Posterior vena cava (tissue), 2 donors: Measurements from ENCODE around the gene IL1R2. TPM values are rescaled to one million over a fixed set of nuclear protein-coding genes. Genes with fewer than 3 reads are reported as not detected.

Experiments
- DNase-seq: peaks from one replicate; pipeline ENCODE4 v3.0.0-alpha.2; 2020; ENCODE audit warnings: low spot score
- intact Hi-C, 2 donors: fragments of 100-400 bp; cut with DNase I; formaldehyde crosslinking; loops; one replicate each; pipeline versions ENCODE4 v1.14.1 to v1.14.2; 2022 to 2023
- total RNA-seq, 2 donors: library from RNA; stranded (reverse); fragmentation: NEBNext Ultra II Directional; extraction: Animal tissue kit (Norgen Biotek cat#: 25700); gene quantifications; one replicate each; pipeline ENCODE4 v1.2.1, GENCODE V29; 2021
- donor health status: DM: yes; HTN: yes; CAD: no.
- donor health status: DM: yes; HTN: yes; CAD: no.

IL1R2 gene
- total RNA-seq, 2 donors from 2014 or later, result 16.3 to 27.0 TPM

DNA sequence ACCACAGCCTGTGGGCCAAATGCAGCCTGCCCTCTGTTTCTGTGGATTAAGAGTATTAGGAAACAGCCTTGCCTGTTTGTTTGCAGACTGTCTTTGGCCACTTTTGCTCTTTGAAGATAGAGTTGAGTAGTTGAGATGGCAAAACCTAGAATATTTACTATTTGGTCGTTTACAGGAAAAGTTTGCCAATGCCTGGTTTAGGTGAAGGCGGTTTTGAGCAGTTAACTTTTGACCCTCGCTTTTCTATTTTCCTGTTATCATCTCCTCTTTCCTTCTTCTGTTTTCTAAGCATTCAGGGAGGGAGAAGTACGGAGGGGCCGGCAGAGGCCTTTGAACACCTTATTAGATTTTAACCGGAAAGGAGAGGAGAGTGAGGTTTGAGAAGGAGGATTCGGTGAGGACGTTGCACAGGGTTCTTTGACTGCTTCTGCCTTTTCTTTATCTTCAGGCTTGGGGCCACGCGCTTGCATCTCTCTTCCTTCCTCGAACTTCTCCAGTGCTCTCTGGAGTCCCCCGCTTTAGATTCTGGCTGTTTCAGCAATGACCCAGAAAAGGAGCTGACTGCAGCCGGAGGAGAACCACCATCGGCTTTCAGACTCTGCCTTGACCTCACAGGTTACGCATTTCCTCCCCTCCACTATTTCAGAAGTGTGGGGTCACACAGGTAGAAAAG lies 39.2 kb downstream of the IL1R2 start:
- DNase-seq, result no peak
- intact Hi-C loops, result loop anchor here in 1 of 2 donors (10.0 kb wide), 1 partner anchor 336 kb away; the partner anchor contains the start of gene MAP4K4

DNA sequence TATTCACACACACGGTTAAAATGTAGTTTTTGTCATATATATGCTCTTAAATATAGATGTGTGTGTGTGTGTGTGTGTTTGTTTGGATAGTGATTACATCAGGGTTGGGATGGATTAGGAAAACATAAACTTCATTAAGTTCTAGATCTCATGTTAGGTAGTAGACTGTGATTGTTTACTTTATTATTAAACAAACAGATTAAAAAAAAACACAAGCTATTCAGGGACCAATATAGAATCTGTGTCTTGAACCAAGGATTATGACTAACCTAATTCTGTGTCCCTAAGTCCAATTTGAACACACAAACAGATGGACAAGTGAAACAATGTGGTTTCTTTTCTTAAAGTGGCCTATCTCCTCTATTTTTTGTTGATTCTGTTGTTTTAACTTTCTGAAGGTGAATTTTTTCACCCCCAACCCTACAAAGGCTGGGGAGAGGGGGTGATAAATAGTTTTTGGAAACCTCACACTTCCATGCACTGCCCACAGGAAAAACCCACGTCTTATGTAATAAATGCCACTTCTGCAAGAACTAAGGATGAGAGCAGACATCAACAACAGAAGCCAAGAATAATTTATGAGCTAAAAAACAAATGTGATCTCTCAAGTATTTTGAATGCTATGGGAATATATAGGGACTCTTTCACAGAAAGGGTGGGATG lies 40.7 kb downstream of the IL1R2 start:
- no peak for DNase-seq
- intact Hi-C loops, result loop anchor here in 1 of 2 donors (10.0 kb wide), 1 partner anchor 338 kb away; the partner anchor contains the start of gene MAP4K4

DNA sequence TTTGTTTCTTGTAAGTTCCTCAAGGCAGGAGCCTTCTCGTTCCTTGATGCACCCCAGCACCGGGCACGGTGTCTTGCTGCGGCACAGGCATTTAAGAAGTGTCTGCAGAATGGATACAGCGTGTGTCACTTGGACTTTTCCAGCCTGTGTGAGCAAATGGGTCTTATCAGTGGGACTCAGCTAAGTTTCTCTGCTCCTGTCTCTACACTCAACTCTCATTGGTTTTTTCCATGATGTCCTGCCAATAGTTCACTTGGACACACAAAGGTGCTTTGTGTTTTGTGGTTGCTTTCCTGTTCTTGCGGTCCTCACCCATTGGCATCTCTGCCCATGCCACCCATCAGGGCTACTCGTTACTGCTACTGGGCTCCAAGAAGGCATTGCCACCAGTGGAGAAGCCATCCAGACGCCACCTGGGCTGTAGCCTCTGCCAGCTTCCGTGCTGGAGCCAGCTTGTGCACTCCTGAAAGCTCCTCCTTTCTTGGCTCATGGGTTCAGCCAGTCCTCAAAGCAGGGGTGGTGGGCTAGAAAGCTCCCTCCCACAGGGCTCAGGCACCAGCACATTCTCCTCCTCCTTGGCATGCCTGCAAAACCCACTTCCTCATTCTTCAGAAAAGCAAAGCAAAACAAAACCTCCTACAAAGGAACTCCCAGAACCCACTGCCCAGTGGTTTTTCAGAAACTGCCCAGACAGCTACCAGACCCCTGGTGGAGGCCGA lies 41.4 kb downstream of the IL1R2 start:
- intact Hi-C loops, result loop anchor here in 1 of 2 donors (10.0 kb wide), 1 partner anchor 338 kb away; the partner anchor contains the start of gene MAP4K4
- DNase-seq, result no peak

DNA sequence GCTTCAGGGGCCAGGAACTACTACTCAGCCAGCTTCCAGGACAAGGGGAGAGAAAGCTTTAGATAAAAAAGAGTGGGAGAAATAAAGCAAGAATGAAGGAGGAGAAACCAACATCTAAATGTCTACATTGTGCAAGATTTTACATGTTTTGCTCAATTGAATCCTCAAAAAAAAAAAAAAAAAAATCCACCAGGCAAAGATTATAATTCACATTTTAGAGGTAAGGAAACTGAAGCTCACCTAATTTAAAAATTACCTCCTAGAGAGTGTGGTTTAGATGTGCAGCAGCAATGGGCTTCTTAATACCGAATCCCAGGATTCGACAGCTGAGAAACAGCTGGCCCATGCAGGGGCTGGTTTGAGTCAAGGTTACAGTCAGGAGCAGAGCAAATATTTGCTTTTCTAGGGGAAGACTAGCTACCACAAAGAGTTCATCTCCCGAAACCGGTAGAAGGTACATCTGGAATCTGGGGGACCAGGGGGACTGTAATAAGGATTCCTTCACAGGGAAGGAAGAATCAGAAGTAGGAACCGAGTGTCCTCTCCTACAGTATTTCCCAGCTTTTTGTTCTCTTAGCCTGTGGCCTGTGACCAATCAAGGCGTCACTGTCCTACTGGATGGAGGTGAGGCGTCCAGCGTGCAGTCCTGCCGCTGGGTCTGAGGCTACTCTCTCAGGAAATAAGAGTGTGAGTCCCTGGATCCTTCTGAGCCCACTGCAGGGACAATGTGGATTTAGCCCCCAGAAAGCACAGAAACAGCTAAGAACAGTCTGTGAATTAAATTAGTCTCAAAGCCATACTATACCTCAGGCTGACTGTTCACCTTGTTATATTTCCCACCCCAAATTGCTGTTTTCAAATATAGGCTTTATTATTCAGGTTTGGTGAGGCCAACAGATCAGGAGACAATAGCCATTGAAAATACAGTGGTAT lies 42.3 kb downstream of the IL1R2 start:
- no peak for DNase-seq

DNA sequence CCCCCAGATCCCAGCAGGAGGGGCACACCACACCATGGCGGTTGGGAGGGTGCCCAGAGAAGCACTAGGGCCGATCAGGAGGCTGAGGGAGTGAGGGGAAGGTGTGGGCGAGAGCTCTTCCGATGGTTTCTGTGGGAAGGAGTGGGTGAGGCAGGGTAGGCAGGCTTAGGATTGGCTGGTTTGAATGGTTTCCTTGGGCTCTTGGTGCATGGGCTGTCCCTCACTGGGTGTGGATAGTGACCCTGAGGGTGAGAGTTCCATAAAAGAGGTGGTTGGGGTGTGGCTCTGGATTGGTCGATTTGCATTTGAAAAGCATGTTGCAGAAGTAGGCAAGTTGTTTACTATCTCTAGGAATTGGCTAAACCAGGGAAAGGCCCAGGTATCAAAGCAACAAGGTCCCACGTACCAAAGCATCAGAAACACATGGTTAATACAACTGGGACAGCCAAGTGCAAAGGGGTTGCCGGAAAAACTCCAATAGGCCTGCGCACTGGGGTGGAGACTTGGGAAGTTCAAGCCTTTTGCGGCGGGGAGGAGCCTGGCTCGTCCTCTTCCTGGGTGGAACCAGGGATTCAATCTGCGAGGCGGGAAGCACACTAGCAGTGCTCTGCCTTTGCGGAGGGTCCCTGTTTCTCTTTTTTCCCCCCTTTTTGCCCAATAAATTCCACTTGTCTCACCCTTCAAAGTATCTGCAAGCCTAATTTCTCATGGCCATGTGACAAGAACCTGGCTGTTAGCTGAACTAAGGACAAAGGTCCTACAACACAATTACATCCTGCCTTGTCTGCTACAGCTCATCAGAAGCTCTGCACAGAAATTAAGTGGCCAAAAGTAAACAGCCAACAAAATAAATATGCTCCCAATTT lies 43.2 kb downstream of the IL1R2 start:
- intact Hi-C loops, result loop anchor here in 1 of 2 donors (10.0 kb wide), 1 partner anchor 340 kb away; the partner anchor contains the start of gene MAP4K4
- no peak for DNase-seq

More for the DNA sequence above, 42.3 kb downstream of the IL1R2 start:
- intact Hi-C loops, result loop anchor here in 1 of 2 donors (10.0 kb wide), 1 partner anchor 339 kb away; the partner anchor contains the start of gene MAP4K4

DNA sequence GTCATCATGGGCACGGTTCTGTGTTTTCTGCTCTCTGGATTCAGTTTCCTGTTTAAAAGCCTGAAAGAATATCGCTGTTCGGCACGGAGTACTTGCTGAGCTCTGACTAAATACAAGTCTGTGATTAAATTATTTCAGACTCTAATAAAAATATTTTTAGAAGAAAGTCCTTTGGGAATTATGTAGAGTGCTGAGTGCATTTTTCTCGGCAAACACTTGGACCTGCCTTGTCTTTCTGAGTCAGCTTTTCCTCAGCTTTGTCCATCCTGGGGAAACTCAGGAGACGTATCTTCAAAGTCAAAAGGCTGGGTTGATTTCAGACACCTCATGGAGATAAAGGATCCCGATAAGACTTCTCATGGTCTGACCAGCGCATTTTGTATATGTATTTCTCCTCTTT lies 45.9 kb downstream of the IL1R2 start:
- intact Hi-C loops, result loop anchor here in 1 of 2 donors (10.0 kb wide), 1 partner anchor 343 kb away; the partner anchor contains the start of gene MAP4K4

DNA sequence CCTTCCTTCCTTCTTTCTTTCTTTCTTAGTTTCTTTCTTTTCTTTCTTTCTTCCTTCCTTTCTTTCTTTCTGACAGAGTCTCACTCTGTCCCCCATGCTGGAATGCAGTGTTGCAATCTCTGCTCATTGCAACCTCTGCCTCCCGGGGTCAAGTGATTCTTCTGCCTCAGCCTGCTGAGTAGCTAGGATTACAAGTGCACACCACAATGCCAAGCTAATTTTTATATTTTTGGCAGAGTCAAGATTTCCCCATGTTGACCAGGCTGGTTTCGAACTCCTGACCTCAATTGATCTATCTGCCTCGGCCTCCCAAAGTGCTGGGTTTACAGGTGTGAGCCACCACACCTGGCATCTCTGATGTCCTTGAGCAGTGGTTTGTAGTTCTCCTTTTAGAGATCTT lies 48.5 kb downstream of the IL1R2 start:
- intact Hi-C loops, result loop anchor here in 1 of 2 donors (10.0 kb wide), 1 partner anchor 105 kb away; the partner anchor contains the start of gene IL1R1
- DNase-seq, result no peak

More for the DNA sequence above, 45.9 kb downstream of the IL1R2 start:
- DNase-seq, result no peak

DNA sequence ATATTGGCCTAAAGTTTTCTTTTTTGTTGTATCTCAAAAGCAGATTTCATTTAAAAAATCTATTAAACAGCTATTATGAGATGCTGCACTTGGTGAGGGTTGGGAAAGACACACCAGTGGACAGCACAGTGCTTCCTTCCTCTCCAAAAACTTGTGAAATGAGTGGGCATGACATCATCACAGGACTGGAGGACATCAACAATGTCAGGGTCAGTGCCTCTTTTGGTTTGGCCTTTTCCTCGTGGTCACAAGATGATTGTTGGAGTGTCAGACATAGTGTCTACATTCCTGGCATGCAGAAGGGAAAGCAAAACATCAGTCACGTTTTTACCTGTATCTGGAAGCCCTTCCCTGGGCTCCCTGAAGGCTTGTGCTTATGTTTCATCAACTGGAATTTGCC lies 49.6 kb downstream of the IL1R2 start:
- no peak for DNase-seq
- intact Hi-C loops, result loop anchor here in 1 of 2 donors (10.0 kb wide), 1 partner anchor 103 kb away; the partner anchor contains the start of gene IL1R1

DNA sequence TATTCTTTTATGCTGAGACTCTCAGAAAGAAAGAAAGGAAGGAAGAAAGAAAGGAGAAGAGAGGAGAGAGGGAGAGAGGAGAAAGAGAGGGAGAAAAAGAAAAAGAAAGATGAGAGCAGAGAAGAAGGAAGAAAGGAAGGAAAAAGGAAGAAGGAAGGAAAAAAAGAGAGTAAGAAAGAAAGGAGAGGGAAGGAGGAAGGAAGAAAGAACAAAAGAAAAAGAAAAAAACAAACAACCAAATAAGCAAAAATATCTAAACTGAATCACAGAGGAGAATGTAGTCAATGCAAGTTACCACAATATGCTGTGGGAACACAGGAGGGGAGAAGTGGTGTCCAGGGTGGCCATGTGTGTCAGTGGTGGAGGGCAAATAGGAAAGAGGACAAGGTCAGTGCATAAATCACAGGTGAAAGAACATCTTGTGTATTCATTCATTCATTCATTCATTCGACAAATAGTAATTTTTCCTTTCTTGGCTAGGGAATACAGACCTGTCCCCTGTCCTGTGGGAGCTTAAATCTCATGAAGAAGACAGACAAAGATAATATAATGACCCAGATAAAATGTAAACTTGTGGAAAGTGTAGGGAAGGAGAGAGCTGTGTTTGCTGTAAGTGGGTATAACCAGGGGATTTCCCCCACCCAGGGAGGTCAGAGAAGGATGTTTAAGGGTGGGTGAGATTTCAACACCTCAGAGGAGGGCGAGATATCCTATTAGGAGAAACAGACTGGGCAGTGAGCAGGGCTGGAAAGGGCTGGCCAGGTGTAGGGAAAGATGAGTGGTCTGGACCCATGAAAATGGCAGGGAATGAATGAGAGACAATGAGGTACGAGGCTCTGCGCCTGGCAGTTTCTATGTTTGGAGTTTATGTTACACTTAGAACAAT lies 50.7 kb downstream of the IL1R2 start:
- intact Hi-C loops, result loop anchor here in 1 of 2 donors (10.0 kb wide), 1 partner anchor 102 kb away; the partner anchor contains the start of gene IL1R1
- DNase-seq, result no peak

DNA sequence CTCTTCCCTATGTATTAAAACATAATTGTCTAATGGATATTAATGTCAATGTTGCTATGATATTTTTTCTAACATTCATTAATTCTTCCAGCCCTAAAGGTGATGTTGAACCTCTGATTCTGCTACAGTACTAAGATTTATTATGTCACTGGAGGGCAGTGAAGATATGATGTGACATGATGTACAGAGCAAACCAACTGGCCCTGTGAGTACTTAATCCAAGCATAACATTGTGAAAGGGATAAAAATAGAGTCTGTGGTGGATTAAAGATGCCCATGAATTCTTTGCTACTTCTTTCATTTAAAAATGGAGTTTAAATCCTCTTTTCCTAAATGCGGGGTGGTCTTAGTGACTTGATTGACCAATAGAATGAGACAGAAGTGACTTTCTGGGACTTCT lies 51.8 kb downstream of the IL1R2 start:
- DNase-seq, result no peak
- intact Hi-C loops, result loop anchor here in 1 of 2 donors (10.0 kb wide), 1 partner anchor 101 kb away; the partner anchor contains the start of gene IL1R1

DNA sequence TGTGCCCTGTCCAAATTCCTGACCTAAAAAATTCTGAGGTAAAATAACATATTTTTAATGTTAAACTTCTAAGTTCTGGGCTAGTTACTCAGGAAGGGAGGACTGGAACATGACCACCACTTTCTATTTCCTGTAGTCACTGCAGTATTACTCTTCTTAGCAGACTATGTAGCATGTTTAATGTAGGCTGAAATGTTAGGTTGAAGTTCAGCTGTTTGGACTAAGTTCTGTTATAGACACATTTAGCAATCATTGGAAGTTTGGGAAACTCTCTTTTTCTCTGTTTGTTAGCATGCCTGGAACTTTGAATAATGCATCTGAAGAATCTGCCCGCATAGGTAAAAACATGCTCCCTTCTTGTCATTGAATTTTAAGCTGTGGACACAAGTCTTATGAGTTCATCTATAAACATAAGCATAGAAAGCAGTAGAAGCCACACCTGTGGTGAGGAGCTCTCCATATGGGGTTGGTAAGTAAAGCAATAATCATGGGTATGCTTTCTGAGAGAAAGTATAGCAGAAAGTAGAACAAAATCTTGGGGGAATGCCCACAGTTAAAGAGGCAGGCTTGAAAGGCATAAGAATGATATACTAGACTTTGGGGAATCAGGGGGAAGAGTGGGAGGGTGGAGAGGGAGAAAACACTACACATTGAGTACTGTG lies 52.6 kb downstream of the IL1R2 start:
- intact Hi-C loops, result loop anchor here in 1 of 2 donors (10.0 kb wide), 1 partner anchor 100 kb away; the partner anchor contains the start of gene IL1R1
- DNase-seq, result no peak

DNA sequence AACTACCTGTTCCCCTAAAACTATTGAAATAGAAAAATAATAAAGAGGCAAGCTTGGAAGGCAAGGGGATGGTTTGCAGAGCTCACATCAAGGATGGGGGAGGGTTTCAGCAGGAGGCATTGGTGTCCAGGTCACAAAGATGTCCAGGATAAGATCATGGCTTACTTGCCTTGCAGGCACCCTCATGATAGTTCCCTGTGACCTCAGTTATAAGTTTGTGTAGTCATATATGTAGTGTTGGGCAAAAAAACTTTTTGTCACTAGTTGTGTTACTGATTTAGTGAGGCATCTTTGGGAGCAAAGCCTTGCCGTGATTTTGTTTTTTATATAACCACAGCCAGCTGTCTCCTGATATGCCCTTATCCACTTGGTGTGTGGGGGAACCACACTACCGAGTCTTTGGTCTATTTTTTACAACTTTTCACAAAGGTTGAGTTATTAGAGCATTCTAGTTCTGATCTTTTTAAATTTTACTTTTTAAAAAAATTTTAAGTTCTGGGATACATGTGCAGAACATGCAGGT lies 53.3 kb downstream of the IL1R2 start:
- intact Hi-C loops, result loop anchor here in 1 of 2 donors (10.0 kb wide), 1 partner anchor 100 kb away; the partner anchor contains the start of gene IL1R1
- no peak for DNase-seq

DNA sequence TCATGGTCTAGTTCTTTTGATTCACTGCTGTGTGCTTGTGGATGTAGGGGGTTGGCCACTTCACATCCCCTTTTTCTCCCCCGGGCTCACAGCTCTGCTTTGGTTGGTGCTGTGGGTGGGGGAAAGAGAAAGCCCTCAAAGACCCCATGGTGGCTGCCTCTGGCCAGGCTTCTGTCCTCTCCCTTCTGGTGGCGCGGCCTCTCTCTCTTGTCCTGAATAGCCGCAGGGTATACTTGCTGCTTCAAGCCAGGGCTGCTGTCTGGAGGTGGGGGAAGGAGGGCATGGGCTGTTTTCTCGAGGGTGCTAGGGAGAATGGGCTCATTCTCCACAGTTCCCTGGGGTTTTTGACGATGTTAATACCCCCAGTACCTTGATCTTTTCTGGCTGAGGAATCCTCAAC lies 53.9 kb downstream of the IL1R2 start:
- intact Hi-C loops, result loop anchor here in 1 of 2 donors (10.0 kb wide), 1 partner anchor 99 kb away; the partner anchor contains the start of gene IL1R1
- no peak for DNase-seq

DNA sequence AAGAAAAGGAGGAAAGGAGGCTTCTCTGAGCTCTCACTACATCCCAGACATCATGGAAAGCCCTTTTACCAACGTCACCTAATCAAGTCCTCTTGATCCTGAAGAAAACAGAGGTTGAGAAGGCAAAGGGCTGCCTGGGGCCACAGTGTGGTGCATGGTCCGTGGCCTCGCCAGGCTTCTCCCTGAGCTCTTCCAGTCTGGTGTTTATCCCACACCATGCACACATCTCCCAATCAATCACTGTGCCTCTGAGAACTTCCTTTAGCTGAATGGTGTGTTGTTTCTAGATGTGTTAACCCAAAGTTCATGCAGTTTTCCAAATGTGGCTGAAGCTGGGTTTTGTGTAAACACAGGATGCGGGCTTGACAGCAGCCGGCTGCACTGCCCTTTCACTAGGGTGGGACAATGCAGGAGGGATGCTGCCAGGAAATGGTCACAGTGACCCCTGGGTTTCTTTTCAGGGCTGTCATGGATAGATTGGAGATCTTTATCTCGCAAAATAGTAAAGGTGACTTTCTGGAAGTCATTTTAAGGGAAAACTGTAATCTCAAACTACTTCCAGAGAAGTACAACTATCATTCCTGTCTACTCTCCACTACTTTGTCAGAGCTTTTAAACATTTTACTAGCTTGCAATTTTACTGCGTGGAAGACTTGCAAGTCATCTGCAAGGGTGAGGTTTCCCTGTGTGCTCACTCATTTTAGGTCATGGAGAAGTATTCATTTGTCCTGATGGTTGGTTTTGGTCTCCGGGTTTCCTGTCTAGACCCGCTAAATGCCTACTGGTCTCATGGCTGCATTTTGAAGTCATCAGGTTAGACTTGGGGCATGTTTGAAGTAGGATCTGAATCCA lies 54.6 kb downstream of the IL1R2 start:
- intact Hi-C loops, result loop anchor here in 1 of 2 donors (10.0 kb wide), 1 partner anchor 98 kb away; the partner anchor contains the start of gene IL1R1
- DNase-seq, result no peak
